HTR-8/SVneo (cell line): ENCODE results near the gene SMOC1.

Experiments used
- DNase-seq: peaks from one replicate; pipeline ENCODE4 v3.0.0; 2011; ENCODE audit warnings: low spot score, mixed read lengths; ENCODE audit not compliant: insufficient read length
- FAIRE-seq: peaks from 2 replicates; lab custom pipeline; 2011; peaks lifted over from hg19 to GRCh38; lab: Jason Lieb, UNC

SMOC1 gene

DNA sequence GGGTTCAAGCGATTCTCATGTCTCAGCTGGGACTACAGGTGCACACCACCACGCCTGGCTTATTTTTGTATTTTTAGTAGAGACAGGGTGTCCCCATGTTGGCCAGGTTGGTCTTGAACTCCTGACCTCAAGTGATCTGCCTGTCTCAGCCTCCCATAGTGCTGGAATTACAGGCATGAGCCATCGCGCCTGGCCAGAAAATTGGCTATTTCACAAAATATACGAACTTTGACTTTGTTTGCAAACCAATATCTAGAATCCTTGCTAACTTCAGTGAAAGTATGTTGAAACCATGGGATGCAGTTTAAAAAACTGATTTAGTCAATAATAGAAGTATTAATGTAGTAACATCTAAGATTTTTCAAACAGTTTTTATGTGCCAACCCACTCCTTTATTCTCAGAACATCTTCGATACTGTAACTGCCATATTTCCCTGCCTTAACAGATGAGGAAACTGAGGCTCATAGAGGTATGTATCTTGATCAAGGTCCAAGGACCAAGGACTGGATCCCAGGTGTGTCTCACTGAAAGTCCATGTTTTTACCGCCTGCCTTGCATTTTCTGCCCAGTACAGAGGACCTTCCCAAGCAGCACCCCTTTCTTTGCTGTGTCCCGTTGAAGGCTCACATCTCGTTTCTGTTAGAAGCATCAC is 54.5 kb downstream of the SMOC1 start:
- no peak for DNase-seq
- no peak for FAIRE-seq

GRCh38 chr14:69937367-69938081 is 58.3 kb downstream of the SMOC1 start:
- DNase-seq (no peak), FAIRE-seq (peak; percentile 95)

GRCh38 chr14:69938751-69939150 is 59.5 kb downstream of the SMOC1 start:
- no peak for FAIRE-seq
- DNase-seq: no peak

DNA sequence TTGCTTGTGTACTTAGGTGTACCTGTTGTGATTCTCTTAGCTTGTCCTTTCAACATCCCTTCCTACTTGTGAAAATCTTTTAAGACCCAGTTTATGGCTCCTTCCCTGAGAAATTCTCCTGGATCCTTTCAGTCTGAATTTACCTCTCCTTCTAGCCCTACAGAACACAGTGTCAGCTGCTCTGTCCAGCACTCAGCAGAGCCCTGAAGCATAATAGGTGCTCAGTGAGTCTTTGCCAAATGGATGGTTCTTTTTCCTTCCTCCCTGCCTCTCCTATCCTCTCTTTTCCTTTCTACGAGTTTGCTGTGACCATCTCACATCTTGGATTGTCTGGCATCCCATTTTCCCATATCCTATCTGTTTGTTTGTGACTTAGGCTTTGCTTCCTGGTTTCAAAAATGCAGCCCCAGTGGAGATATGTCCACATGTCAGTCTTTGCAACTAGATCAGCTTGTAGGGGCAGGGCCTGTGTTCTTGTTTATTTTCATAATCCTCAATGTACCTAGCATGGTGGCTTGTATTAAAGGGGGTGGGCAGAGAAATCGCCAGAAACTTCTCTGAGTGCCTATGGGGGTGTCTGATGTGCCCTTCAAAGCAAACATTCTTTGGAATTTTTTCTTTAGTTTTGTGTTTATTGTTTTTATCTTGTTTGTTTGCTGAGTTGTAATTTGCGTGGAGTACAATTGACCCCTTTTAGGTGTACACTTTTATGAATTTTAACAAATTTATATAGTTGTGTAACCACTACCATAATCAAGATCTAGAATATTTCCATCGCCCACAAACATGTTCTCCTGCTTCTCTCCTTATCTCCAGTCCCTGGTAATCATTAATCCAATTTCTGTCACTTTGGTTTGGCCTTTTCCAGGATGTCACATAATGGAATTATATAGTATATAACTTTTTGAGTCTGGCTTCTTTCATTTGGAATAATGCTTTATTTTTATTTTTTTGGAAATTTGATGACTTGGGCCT is 62.8 kb downstream of the SMOC1 start:
- no peak for FAIRE-seq
- no peak for DNase-seq

DNA sequence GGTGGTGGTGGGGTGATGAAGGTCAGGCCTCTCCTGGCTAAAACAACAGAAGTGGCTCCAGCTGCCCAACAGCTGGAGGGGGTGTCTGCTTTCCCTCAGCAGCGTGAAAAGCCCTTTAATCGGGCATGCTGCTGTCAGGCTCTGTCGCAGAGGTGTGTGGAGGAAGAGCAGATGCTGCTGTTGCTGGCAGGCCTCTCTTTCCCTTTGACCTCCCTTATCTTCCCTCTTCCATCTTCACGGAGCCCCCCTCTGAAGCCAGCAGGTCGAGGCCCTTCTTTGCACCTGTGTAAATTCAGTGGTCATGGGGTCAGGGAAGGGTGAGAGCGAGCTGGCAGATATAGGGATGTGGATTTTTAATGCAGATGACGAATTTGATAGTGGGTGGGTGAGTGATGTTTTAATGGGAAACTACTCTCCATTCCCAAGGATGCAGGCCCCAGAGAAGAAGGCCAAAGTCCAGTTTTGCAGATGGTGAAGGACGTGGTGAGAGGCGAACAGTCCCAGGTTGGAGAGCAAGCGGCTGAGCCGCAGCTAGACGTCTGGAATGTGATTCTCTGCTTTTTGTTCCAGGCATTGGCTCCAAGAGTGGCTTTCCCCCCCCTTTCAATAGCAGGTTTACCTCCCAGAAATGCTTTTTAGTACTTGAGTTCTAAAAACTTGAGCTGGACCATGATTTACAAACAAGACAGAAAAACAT is 64.0 kb downstream of the SMOC1 start:
- DNase-seq (no peak), FAIRE-seq (no peak)

- FAIRE-seq (no peak), DNase-seq (no peak)
Observed at GRCh38 chr14:69945347-69945746, 66.1 kb downstream of the SMOC1 start.

DNA sequence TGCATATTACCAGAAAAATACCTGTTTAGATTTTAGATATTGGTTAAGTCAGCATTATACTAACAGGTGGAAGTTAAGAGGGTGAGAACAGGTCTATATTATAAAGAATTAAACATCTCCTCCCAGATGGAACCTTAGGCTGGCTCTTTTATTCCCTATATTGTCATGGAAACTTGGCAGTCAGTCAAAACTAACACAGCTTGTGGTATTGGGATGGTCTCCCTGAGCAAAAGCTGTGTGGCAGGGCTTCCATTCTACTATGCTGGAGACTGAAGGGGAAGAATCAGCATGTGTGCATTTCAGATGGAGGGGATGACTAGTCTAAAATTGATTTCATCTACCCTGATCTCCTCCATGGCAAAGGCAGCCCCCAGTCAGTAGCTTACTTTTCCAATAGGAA is 66.7 kb downstream of the SMOC1 start:
- no peak for FAIRE-seq

GRCh38 chr14:69948351-69948750 is 69.1 kb downstream of the SMOC1 start:
- no peak for FAIRE-seq

More for the DNA sequence above, 66.7 kb downstream of the SMOC1 start:
- no peak for DNase-seq

GRCh38 chr14:69951263-69951662 is 72.0 kb downstream of the SMOC1 start:
- DNase-seq (no peak), FAIRE-seq (no peak)

More at GRCh38 chr14:69948351-69948750, 69.1 kb downstream of the SMOC1 start:
- DNase-seq: no peak

DNA sequence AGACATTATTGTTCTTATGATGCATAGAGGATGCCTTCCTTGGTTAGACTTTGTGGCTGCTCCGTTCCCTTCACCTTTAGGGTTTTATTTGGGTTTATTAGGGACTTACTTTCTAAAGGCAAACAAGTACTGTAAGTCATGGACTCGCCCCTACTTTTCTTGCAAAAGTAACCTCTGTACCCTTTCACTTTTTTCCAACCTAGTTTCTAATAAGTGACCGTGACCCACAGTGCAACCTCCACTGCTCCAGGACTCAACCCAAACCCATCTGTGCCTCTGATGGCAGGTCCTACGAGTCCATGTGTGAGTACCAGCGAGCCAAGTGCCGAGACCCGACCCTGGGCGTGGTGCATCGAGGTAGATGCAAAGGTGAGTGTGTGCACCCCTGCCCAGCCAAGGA is 72.7 kb downstream of the SMOC1 start:
- FAIRE-seq: peak; percentile 87
- DNase-seq: no peak

DNA sequence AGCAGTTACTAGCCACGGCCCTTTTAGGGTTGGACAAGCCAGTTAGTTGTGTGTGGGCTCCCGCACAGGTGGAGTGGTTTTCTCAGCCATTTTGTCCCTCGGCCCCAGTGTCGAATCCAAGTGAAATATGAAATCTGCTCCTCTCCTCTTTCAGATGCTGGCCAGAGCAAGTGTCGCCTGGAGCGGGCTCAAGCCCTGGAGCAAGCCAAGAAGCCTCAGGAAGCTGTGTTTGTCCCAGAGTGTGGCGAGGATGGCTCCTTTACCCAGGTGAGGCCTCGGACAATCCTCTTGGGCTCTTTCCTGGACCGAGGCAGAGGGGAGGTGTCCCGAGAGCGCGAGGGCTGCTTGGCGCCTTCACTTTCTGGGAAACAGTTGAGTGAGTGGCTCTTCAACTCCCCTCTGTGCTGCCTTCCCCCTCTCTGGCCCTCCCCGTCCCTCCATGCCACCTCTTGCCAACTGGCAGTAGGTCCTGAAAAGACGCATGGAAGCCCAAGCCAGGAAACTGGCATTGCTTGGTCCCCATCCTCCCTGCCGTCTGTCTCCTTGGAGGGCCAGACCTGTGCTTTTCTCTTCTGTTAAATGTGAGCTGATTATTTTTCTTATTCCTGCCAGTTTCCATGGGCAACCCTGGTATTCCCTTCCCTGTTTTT is 74.2 kb downstream of the SMOC1 start:
- DNase-seq (no peak), FAIRE-seq (no peak)

- no peak for FAIRE-seq
- DNase-seq: no peak
Observed at GRCh38 chr14:69955855-69956845, 76.9 kb downstream of the SMOC1 start.

- DNase-seq: no peak
- peak; percentile 40 for FAIRE-seq
Observed at GRCh38 chr14:69956970-69957369, 77.8 kb downstream of the SMOC1 start.

DNA sequence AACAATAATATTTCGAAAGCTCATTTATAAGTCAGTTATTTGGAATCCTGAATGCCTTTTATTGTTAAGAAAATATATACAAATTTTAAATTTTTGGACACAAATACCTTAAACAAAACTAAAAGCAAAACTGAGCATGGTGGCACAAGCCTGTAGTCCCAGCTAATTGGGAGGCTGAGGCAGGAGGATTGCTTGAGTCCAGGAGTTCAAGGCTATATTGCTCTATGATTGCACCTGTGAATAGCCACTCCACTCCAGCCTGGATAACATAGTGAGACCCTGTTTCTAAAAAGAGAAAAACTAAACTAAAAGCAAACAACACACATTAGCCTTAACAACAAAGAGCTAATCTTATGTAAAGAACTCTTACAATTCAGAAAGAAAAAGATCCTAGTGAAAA is 78.8 kb downstream of the SMOC1 start:
- no peak for FAIRE-seq
- no peak for DNase-seq

DNA sequence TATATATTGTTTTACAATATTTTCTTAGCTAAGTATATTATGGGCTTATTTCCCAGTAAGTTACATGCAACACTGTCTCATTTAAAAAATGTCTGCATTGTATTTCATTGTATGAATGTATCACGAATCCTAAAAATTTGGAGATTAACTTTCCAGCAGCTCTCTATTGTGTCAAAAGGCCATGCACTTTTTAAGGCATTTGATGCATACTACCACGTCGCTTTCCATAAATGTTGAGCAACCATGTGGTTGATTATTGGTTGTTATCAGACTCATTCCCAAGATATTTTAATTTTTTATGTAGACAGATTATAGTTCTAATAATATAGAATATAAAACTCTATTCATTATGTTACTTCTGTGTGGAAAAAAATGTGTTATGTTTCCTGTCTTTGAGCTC is 79.9 kb downstream of the SMOC1 start:
- no peak for DNase-seq
- FAIRE-seq: no peak

GRCh38 chr14:69960296-69960695 is 81.1 kb downstream of the SMOC1 start:
- peak; percentile 23 for FAIRE-seq
- no peak for DNase-seq

- no peak for FAIRE-seq
- no peak for DNase-seq
Observed at GRCh38 chr14:69963966-69964365, 84.8 kb downstream of the SMOC1 start.

GRCh38 chr14:69964841-69965240 is 85.6 kb downstream of the SMOC1 start:
- FAIRE-seq: peak; percentile 65
- no peak for DNase-seq
